Esophagus mucosa (tissue), 1 donor: Measurements from ENCODE around the gene LRRC32. TPM values are rescaled to one million over a fixed set of nuclear protein-coding genes. Genes with fewer than 3 reads are reported as not detected.

Experiments
- ATAC-seq: fragments of 200-7000 bp; cut with Tn5 transposase; one replicate; pipeline ENCODE4 v1.9.1; 2020
- total RNA-seq: library from RNA; stranded (reverse); gene quantifications from one replicate; pipeline ENCODE4 v1.2.4, GENCODE V29; 2023
- donor health status: DM: yes; HTN: yes; CAD: no.

The LRRC32 gene
- total RNA-seq, 1 donor from 2014 or later = 9.0 TPM

DNA sequence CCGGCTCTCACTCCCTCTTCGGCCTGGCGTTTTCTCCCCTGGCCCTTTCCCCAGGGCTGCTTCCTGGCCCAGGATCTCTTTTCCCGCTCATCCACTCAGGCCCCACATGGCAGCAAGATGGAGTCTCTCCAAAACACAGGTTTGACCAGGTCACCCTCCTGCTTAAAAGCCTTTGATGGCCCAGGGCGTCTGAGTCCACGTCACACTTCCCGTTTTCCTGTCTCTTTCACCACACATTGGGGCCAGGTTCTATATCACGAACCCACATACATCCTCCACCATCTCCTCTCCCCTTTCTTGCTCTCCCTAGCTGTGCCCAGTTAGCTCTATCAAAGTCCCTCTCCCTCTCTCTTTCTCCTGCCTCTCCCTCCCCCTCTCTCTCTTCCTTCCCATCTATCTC lies 7.8 kb upstream of the LRRC32 start:
- no peak for ATAC-seq

DNA sequence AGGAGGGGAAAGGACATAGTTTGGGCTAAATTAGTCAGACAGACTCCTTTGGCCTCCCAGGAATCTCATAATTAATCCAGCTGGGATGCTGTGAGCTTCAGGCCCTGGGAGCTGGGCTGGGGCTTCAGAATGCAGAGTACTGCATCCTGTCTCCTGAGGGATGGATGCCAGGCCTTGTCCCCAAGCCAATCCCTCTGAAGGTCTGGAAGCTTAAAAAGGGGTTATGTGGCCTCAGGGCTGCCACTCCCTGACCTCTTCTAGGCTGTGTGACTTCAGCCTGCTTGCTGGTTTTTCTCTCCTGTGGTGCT lies 6.9 kb upstream of the LRRC32 start:
- no peak for ATAC-seq

- no peak for ATAC-seq
Observed at GRCh38 chr11:76676636-76677457, 6.3 kb upstream of the LRRC32 start.

- ATAC-seq = no peak
Observed at GRCh38 chr11:76674517-76675400, 4.2 kb upstream of the LRRC32 start.

GRCh38 chr11:76673176-76674142 lies 2.9 kb upstream of the LRRC32 start:
- ATAC-seq = no peak

DNA sequence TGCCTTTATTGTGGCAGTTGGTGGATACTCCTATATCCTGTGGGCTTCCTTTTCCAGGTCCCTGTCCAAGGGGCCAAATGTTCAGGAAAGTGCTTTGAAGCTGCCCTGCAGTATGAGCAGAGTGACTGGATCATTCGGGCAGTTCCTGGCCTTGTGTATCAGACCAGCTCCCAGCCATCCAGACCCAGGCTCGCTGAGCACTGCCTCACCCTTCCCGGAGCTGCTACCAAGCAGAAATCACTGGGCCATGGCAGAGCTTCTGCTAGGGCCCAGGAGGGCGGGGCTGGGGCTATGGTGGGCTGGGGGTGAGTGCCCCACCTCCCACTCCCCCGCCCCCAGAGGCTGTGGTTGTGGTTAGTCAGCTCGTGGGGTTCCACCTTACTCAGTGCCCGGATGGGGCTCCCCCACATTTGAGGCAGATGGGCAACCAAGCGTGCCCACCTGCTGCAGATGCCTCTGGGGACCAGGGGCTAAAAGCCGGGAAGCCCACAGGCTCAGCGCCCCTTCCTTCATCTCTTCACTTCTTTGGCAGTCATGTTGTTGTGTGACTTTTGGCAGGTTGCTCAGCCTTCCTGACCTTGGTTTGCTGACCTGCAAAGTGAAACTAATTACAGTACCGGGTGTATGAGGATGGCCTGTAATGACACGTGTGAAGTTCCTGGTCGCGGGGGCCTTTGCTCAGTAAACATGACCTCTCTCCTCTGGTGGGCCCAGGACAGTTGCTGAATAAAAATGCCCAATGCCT lies 2.1 kb upstream of the LRRC32 start:
- peak; percentile 49 for ATAC-seq

DNA sequence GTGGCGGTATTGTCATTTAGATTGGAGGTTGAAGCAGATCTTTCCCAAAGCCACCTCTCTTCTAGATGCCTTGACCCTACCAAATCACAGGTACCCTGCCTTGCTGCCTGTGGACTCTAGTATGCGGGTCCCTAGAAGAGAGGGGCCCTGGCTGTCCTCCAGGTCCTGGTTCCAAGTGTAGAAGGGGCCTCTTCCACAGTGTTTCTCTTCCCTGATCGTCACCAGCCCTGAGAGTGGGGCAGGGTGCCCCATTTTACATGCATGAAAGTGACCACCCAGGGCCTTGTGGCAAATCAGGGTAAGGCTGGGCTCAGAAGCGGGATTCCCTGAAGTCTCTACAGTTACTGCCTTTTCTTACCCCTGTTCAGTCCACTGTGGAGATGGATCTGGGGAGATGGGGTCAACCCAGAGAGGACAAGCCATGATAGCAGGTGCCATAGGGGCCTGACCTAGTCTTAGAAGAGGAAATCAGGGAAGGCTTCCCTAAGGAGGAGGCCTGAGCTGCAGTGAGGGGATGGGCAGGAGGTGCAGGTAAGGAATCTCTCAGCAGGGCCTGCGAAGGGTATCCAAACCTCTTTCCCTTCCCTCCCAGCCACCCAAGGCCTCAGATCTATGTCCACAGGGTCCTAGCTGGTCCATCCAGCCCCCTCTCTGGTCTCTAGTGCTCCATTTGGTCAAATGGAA lies 1.2 kb upstream of the LRRC32 start:
- no peak for ATAC-seq

- no peak for ATAC-seq
Observed at GRCh38 chr11:76671237-76671592, 668 bp upstream of the LRRC32 start.

- ATAC-seq = peak; percentile 4
Observed at GRCh38 chr11:76669901-76670484, 554 bp downstream of the LRRC32 start.

DNA sequence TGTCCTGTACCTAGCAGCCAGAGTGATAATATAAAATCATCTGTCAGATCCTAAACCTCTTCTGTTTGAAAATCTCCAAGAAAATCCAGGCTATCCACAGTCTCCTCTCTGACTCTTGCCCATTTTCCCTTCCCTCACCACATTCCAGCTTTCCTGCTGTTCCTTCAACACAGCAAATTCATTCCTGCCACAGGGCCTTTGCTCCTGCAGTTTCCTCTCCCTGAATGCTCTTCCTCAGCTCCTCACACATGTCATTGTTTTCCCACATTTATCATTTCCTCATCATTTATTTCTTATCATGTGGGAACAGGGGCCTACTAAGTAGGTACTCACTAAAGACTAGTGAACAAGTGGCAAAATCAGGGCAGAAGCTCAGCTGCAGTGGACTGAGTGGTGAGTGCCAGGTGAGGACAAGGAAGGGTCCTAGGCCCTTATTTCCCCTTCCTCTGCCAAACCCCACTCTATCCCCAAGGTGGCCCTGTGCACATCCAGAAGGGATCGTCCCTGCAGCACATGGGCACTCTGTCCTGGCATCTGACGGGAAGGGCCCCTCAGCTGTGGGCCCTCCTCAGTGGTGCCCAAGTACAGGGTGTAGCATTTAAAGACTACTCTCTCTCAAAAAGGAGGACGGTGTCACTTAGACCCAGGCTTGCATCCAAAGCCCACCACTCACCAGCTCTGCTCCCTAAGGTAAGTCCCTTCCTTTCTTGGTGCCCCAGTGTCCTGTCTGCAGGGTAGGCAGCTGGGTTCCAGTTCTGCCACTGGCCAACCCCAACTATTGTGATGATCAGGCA lies 2.0 kb downstream of the LRRC32 start:
- ATAC-seq = no peak

GRCh38 chr11:76667856-76668255 lies 2.7 kb downstream of the LRRC32 start:
- no peak for ATAC-seq

DNA sequence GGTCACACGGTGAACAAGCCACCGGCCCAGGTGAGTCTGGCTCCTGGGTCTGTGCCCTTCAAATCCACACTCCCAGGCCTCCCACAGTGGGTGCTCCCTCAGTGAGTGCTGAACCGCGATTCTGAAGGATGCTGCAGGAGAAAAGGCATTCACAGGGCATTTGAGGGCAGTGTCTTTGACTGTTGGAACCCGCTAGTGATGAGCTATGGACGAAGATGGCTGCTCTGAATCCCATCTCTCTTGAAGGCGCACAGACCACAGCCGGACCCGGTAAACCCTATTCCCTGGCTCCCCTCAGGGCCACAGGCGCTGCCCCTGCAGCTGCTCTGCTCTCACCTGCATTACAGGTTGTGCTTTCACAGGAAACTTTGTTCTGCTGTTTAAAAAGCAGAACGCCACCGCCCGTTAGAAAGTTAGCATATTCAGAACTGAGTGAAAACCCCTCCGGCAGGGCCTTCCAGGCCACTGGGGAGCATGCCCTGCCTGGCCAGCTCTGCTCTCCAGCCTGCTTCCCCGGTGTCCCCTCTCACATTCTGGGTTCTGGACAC lies 3.2 kb downstream of the LRRC32 start:
- ATAC-seq = no peak

DNA sequence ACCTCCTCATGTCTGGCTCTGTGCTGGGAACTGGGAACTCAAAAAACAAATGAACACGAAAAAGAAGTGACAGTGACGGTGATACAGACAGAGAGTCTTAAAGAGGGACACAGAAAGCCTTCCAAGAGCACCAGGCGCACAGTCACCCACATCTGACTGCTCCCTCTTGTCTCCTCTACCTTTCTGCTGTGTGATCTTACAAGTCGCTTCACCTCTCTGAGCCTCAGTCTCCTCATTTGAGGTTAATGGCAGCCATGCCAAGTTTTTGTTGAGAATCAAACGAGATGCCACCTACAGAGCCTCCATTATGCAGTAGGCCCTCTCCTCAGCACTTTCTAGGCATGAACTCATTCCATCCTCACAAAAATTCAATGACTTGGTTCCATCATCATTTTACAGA lies 3.7 kb downstream of the LRRC32 start:
- ATAC-seq = no peak

GRCh38 chr11:76666408-76666807 lies 4.1 kb downstream of the LRRC32 start:
- ATAC-seq = peak; percentile 12

GRCh38 chr11:76665921-76666351 lies 4.6 kb downstream of the LRRC32 start:
- no peak for ATAC-seq

DNA sequence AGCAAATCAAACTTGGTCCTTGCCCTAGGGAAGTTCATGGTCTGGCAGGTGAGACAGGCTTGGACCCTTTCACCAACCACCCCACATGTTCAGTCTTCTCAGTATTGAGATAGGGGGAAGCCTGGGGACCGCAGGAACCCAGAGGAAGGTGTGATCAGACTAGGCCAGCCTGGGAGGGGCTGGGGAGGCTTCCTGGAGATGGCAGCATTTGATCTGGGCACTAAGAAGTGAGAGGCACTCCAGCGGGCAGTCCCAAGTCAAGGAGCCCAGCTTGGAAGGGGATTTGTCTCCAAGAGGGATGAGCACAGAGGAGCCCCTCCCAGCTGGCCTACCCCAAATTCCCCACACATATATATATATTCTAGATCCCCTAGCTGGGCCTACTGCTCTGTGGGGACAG lies 5.4 kb downstream of the LRRC32 start:
- ATAC-seq = no peak

- ATAC-seq = no peak
Observed at GRCh38 chr11:76664578-76665061, 5.9 kb downstream of the LRRC32 start.

GRCh38 chr11:76663912-76664440 lies 6.6 kb downstream of the LRRC32 start:
- ATAC-seq = no peak

GRCh38 chr11:76663486-76663810 lies 7.1 kb downstream of the LRRC32 start:
- no peak for ATAC-seq
